Left colon (tissue), 2 donors: ENCODE data around the gene CCSER2. TPM values are rescaled to one million over a fixed set of nuclear protein-coding genes. Genes with fewer than 3 reads are reported as not detected.
A peak's percentile ranks its signal among the peaks of the same experiment; 100 is the strongest.
"Not testable (repeated sequence)": the region's sequence is repeated elsewhere in the genome, so short reads cannot be mapped to it uniquely, and the experiment has no call there.

Source experiments
- ATAC-seq: fragments of 200-7000 bp; cut with Tn5 transposase; one replicate; pipeline ENCODE4 v1.9.1; 2020; ENCODE audit warnings: mild to moderate bottlenecking, moderate library complexity
- DNase-seq, 2 donors: peaks; one replicate each; pipeline ENCODE4 v3.0.0-alpha.2; 2020
- intact Hi-C, 2 donors: fragments of 100-400 bp; cut with DNase I in 1 of 2; cut with micrococcal nuclease in 1 of 2; formaldehyde crosslinking; loops; one replicate each; pipeline versions ENCODE4 v1.11.2 to v1.14.0; 2022; cut with DNase I, micrococcal nuclease
- total RNA-seq, 2 donors: library from RNA; stranded (reverse); fragmentation: NEBNext Ultra II Directional; extraction: Animal tissue kit (Norgen Biotek cat#: 25700); gene quantifications; one replicate each; pipeline ENCODE4 v1.2.1, GENCODE V29; 2021
- donor health status: DM: no; HTN: no; CAD: no.
- donor health status: DM: yes; HTN: yes; CAD: no.

Gene CCSER2
- total RNA-seq, 2 donors from 2014 or later, result 39.4 to 51.2 TPM

GRCh38 chr10:84478679-84479078 lies 150.3 kb downstream of the CCSER2 start:
- intact Hi-C loops, result no loop called here
- ATAC-seq, result no peak
- no peak for DNase-seq

- no peak for ATAC-seq
- intact Hi-C loops, result no loop called here
- DNase-seq, result no peak
Observed at GRCh38 chr10:84484541-84484940, 156.2 kb downstream of the CCSER2 start.

DNA sequence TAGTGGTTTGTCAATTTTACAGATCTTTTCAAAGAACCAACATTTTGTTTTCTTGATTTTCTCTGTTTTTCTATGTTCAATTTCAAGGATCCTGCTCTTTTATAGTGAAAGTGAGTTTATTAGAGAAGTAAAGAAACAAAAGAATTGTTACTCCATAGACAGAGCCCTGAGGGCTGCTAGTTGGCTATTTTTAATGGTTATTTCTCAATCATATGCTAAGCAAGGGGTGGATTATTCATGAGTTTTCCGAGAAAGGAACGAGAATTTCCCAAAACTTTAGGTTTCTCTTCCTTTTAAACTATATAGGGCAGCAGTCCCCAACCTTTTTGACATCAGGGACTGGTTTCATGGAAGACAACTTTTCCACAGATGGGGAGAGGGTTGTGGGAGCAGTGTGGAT lies 165.0 kb downstream of the CCSER2 start:
- ATAC-seq (no peak), DNase-seq (no peak)
- intact Hi-C loops, result no loop called here

GRCh38 chr10:84493951-84494848 lies 165.8 kb downstream of the CCSER2 start:
- no peak for DNase-seq
- ATAC-seq, result no peak
- intact Hi-C loops, result no loop called here

DNA sequence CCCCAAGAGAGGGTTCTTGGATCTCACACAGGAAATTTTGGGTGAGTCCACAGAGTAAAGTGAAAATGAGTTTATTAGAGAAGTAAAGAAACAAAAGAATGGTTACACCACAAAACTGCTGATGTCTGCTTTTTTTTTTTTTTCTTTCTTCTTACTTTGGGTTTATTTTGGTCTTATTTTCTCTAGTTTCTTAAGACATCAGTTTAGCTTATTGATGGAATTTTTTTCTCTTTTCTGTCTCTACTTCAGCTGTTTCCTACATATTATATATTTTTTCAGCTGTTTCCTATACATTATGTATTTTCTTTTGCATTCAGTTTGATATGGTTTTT lies 166.4 kb downstream of the CCSER2 start:
- intact Hi-C loops, result no loop called here
- no peak for ATAC-seq
- no peak for DNase-seq

DNA sequence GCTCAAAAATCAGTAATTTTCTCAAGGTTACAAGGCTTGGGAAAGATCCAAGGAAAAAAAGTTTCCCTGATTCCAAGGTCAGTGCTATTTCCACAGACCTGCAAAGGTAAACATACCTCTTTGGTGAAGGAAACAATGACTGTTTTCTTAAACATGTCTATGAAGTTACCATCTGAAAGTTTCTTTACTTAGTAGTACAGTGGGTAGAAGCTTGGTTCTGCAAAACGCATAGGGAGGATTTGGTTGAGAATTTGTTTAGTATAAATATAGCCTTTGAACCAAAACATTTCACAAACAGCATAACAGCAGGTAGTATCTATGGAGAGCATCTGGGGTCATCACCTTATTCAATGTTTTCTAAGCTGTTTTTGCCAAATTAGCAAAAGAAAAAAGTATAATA lies 169.6 kb downstream of the CCSER2 start:
- DNase-seq (no peak), ATAC-seq (no peak)
- intact Hi-C loops, result no loop called here

- ATAC-seq, result not testable (repeated sequence)
Observed at GRCh38 chr10:84499039-84499438, 170.7 kb downstream of the CCSER2 start.

DNA sequence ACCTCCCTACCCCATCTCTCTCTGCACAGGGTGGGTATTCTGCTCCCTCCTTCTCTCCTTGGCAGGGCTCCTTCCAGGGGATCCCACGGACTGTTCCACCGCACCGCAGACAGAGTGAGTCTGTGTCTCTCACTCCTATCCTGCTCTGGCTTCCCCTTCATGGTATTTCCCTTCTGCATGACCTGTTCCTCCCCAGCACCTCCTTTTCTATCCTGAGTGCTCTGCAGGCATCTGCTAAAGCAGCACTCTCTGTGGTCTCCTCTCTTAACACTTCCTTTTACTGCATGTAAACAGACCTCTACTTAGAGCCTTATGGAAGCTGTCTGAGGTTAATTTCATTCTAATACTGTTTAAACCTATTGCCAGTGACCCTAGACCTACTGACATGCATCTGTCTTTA lies 171.5 kb downstream of the CCSER2 start:
- DNase-seq (no peak), ATAC-seq (no peak)
- intact Hi-C loops, result no loop called here

More at GRCh38 chr10:84499039-84499438, 170.7 kb downstream of the CCSER2 start:
- DNase-seq, intact Hi-C loops: not testable (repeated sequence)

DNA sequence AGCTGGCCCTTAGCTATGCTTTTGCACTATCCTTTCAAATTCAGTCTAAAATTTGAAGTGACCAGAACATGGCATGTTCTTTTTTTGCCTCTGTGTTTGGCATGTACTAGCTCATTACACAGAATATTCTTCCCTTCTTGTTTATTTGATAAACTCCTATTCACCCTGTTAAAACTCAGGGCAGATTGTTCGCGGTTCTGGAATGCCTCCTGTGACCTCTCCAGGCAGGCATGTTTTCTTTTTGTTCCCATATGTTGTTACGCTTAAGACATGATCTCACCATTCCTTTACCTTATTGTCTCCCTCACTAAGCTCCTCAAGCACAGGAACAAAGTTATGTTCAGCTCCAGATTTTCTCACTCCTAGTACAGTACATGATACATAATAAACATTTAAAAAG lies 181.7 kb downstream of the CCSER2 start:
- DNase-seq (no peak), ATAC-seq (no peak)
- intact Hi-C loops, result no loop called here

GRCh38 chr10:84511106-84511505 lies 182.7 kb downstream of the CCSER2 start:
- no peak for ATAC-seq
- DNase-seq, result no peak
- intact Hi-C loops, result no loop called here

GRCh38 chr10:84511709-84512285 lies 183.4 kb downstream of the CCSER2 start:
- intact Hi-C loops, result no loop called here
- DNase-seq (no peak), ATAC-seq (no peak)

DNA sequence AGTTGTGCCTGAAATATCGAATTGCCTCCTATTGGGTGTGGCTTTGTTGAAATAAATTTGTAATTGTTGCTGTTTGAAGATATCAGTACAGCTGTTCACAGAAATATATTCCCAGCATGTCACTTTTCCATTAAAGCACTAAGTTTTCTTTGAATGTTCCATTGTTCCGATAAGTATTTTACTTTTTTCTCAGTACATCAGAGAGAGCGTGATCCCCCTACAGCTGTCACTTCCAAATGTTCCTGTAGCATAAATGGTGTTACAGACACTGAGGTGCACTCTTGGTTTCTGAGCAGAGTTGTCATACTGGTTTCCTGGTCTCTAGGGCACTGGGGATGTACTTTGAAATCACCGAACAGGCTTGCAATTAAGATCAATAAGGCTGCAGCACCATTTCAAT lies 189.2 kb downstream of the CCSER2 start:
- DNase-seq (no peak), ATAC-seq (peak; percentile 50)
- intact Hi-C loops, result no loop called here

- no peak for ATAC-seq
- intact Hi-C loops, result no loop called here
- no peak for DNase-seq
Observed at GRCh38 chr10:84519235-84519634, 190.8 kb downstream of the CCSER2 start.

DNA sequence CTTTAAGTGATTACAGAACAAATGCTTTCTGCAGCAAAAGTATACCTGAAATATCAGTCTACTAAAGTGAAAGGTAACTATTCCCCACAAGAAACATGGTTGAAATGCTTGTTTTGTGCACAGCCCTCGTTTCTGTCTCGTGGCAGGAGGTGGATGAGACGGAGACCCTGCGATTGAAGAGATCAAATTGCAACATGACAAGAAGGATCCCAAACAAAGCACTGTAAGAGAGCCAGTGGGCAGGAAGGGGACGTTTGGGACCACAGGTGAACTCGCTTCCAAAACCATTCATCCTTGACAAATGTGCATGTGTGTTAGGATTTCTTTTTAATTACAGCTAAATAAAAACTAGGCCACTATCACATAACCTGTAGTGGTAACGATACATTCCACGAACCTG lies 192.6 kb downstream of the CCSER2 start:
- intact Hi-C loops, result no loop called here
- no peak for DNase-seq
- no peak for ATAC-seq

GRCh38 chr10:84521468-84521867 lies 193.1 kb downstream of the CCSER2 start:
- ATAC-seq (no peak), DNase-seq (no peak)
- intact Hi-C loops, result no loop called here

GRCh38 chr10:84522612-84523462 lies 194.4 kb downstream of the CCSER2 start:
- intact Hi-C loops, result no loop called here

GRCh38 chr10:84523526-84523925 lies 195.1 kb downstream of the CCSER2 start:
- DNase-seq (peak in 1 of 2 donors; percentile 36), ATAC-seq (peak; percentile 54)
- intact Hi-C loops, result no loop called here

More at GRCh38 chr10:84522612-84523462, 194.4 kb downstream of the CCSER2 start:
- peak; percentile 35 for ATAC-seq
- no peak for DNase-seq

- DNase-seq, result no peak
- no peak for ATAC-seq
- intact Hi-C loops, result no loop called here
Observed at GRCh38 chr10:84524435-84524834, 196.0 kb downstream of the CCSER2 start.

GRCh38 chr10:84525120-84525806 lies 196.9 kb downstream of the CCSER2 start:
- DNase-seq, result no peak
- intact Hi-C loops, result no loop called here
- no peak for ATAC-seq
